Endothelial cell of umbilical vein (primary cell): Measurements from ENCODE around the gene PTGES2. TPM values are rescaled to one million over a fixed set of nuclear protein-coding genes. Genes with fewer than 3 reads are reported as not detected.
A peak's percentile ranks its signal among the peaks of the same experiment; 100 is the strongest.

Experiments
- BruUV-seq: library from RNA; stranded (reverse); fragments of 400-500 nt; replicated peaks from 2 replicates; lab custom pipeline; 2021; lab: Mats Ljungman, UMichigan
- CTCF ChIA-PET: fragments of 300-600, 350-600 bp; sonication (Branson Sonifier 250); formaldehyde crosslinking; loops from one replicate; lab custom pipeline; 2021; ENCODE audit warnings: antibody characterized with exemption, inconsistent platforms; lab: Charles Lee
- POLR2A ChIA-PET: fragments of 300-600, 350-600 bp; sonication (Branson Sonifier 250); formaldehyde crosslinking; loops from one replicate; lab custom pipeline; 2021; ENCODE audit warnings: antibody characterized with exemption, inconsistent platforms; lab: Charles Lee
- DNase-seq: peaks from one replicate; pipeline ENCODE4 v3.0.0-alpha.2; 2011; ENCODE audit warnings: low read depth, low spot score
- FAIRE-seq: peaks from 2 replicates; lab custom pipeline; 2011; peaks lifted over from hg19 to GRCh38; lab: Jason Lieb, UNC
- H2AFZ ChIP-seq: 2 replicates; pipeline ENCODE4 v1.6.0; 2012; ENCODE audit warnings: low read depth, low read length, control low read depth, inconsistent platforms
- H3K27ac ChIP-seq: 2 replicates; pipeline ENCODE4 v1.5.1; 2011; ENCODE audit warnings: low read depth, mild to moderate bottlenecking, control low read depth, low read length, moderate library complexity; ENCODE audit not compliant: insufficient read depth
- H3K27me3 ChIP-seq, 2 experiments: 2 replicates each; pipeline versions ENCODE4 v1.6.0 to v1.6.1; 2011; ENCODE audit warnings: low read length in 2 of 2, mixed read lengths in 1 of 2; ENCODE audit not compliant: control insufficient read depth in 2 of 2, insufficient read depth in 2 of 2
- H3K36me3 ChIP-seq, 2 experiments: 2 replicates in 1 of 2; 3 replicates in 1 of 2; pipeline ENCODE4 v1.5.1; 2011; ENCODE audit warnings: low read length in 2 of 2, mild to moderate bottlenecking in 1 of 2, moderate library complexity in 1 of 2; ENCODE audit not compliant: control insufficient read depth in 2 of 2, insufficient read depth in 2 of 2; ENCODE audit errors: extremely low read depth in 1 of 2
- H3K4me1 ChIP-seq: 3 replicates; pipeline ENCODE4 v1.5.1; 2011; ENCODE audit warnings: mild to moderate bottlenecking, low read length; ENCODE audit not compliant: control insufficient read depth, insufficient read depth; ENCODE audit errors: extremely low read depth
- H3K4me2 ChIP-seq: 2 replicates; pipeline ENCODE4 v1.6.1; 2011; ENCODE audit warnings: low read length, control low read depth, mixed read lengths; ENCODE audit not compliant: insufficient read depth
- H3K4me3 ChIP-seq, 3 experiments: fragments of 200-600 bp in 1 of 3; sonication (generic), shearing (Covaris generic) in 1 of 3; replicated peaks in 1 of 3; 2 replicates each; pipeline ENCODE4 v1.5.1; 2011 to 2016; ENCODE audit warnings: control low read depth in 3 of 3, low read length in 3 of 3, mild to moderate bottlenecking in 2 of 3, inconsistent platforms in 1 of 3, low read depth in 1 of 3, moderate library complexity in 1 of 3; ENCODE audit not compliant: insufficient read depth in 1 of 3
- H3K79me2 ChIP-seq: 2 replicates; pipeline ENCODE4 v1.6.0; 2012; ENCODE audit warnings: low read length, inconsistent platforms; ENCODE audit not compliant: control insufficient read depth, insufficient read depth
- H3K9ac ChIP-seq: replicated peaks from 2 replicates; pipeline ENCODE3; 2011; ENCODE audit warnings: low read length, control low read depth; ENCODE audit not compliant: insufficient read depth; ENCODE audit errors: extremely low read depth
- H3K9me1 ChIP-seq: replicated peaks from 3 replicates; pipeline ENCODE4 v1.6.0; 2011; ENCODE audit warnings: mild to moderate bottlenecking, low read length; ENCODE audit not compliant: control insufficient read depth, insufficient read depth; ENCODE audit errors: extremely low read depth
- H3K9me3 ChIP-seq: replicated peaks from 2 replicates; pipeline ENCODE4 v1.5.1; 2012; ENCODE audit warnings: low read length, inconsistent platforms; ENCODE audit not compliant: control insufficient read depth, insufficient read depth
- H4K20me1 ChIP-seq: replicated peaks from 2 replicates; pipeline ENCODE3; 2011; ENCODE audit warnings: mild to moderate bottlenecking, low read length; ENCODE audit not compliant: control insufficient read depth, insufficient read depth; ENCODE audit errors: extremely low read depth
- EZH2 ChIP-seq: IDR thresholded peaks from 2 replicates; pipeline ENCODE4 v1.6.1; 2012; ENCODE audit warnings: borderline replicate concordance, low read depth, mild to moderate bottlenecking, moderate library complexity, low read length, inconsistent platforms; ENCODE audit not compliant: severe bottlenecking
- FOS ChIP-seq: IDR thresholded peaks from 2 replicates; pipeline ENCODE4 v1.6.1; 2011; ENCODE audit warnings: mild to moderate bottlenecking, low read length, moderate library complexity, borderline replicate concordance; ENCODE audit not compliant: insufficient read depth
- GATA2 ChIP-seq: IDR thresholded peaks from 2 replicates; pipeline ENCODE4 v1.7.0; 2011; ENCODE audit warnings: low read depth, mild to moderate bottlenecking, moderate library complexity, mixed read lengths, low read length; ENCODE audit not compliant: insufficient read length, insufficient read depth
- JUN ChIP-seq: IDR thresholded peaks from 2 replicates; pipeline ENCODE4 v1.6.1; 2011; ENCODE audit warnings: borderline replicate concordance, low read depth; ENCODE audit not compliant: insufficient read length, insufficient read depth
- MYC ChIP-seq: IDR thresholded peaks from one replicate; pipeline ENCODE4 v1.6.1; 2011; ENCODE audit warnings: mild to moderate bottlenecking, low read depth, low read length
- POLR2A ChIP-seq: IDR thresholded peaks from 2 replicates; pipeline ENCODE4 v1.6.1; 2012; ENCODE audit warnings: low read depth, mild to moderate bottlenecking, control low read depth, low read length
- POLR2AphosphoS5 ChIP-seq: IDR thresholded peaks from 2 replicates; pipeline ENCODE4 v1.6.1; 2012; ENCODE audit warnings: low read depth, mild to moderate bottlenecking, control low read depth, low read length, moderate library complexity; ENCODE audit not compliant: insufficient read depth
- dilution Hi-C: fragments of 300-500 bp; cut with MboI; formaldehyde crosslinking; loops from one replicate; pipeline ENCODE4 v1.15.0; 2019; ENCODE audit warnings: low sequenced_read_pairs; ENCODE audit not compliant: extremely low pct_ligation_motif_present
- intact Hi-C: fragments of 100-400 bp; cut with micrococcal nuclease; formaldehyde crosslinking; loops from one replicate; pipeline ENCODE4 v1.10.0; 2022
- polyA plus RNA-seq, 4 experiments: library from polyadenylated mRNA; depleted of rRNA in 3 of 4; stranded (reverse) in 3 of 4; unstranded in 1 of 4; fragments of >200 nt; gene quantifications; 2 replicates each; pipeline versions ENCODE4 v1.2.1 to v1.2.3, GENCODE V29; 2011 to 2012; ENCODE audit warnings: missing spikeins in 1 of 4
- total RNA-seq: library from RNA; stranded (reverse); gene quantifications from 2 replicates; pipeline ENCODE4 v1.2.3, GENCODE V29; 2021
- TF ChIP-seq, protein P1 (sequence below): IDR thresholded peaks from 2 replicates; pipeline ENCODE4 v1.6.1; 2011; ENCODE audit not compliant: insufficient read depth, insufficient read length
- TF ChIP-seq, protein P2 (sequence below), 2 donors: IDR thresholded peaks; 1 replicate in 1 of 2; 2 replicates in 1 of 2; pipeline ENCODE4 v1.5.1; 2011; ENCODE audit warnings: low read length in 2 of 2, mild to moderate bottlenecking in 2 of 2, moderate library complexity in 2 of 2, control low read depth in 1 of 2, inconsistent platforms in 1 of 2, low read depth in 1 of 2; ENCODE audit not compliant: insufficient read depth in 1 of 2; ENCODE audit errors: extremely low read depth in 1 of 2

Gene PTGES2
- total and polyA plus RNA-seq, 2 donors (not counting 3 experiments of a cell fraction or from before 2014, with no cell fraction given): 64.2 to 69.9 TPM

DNA sequence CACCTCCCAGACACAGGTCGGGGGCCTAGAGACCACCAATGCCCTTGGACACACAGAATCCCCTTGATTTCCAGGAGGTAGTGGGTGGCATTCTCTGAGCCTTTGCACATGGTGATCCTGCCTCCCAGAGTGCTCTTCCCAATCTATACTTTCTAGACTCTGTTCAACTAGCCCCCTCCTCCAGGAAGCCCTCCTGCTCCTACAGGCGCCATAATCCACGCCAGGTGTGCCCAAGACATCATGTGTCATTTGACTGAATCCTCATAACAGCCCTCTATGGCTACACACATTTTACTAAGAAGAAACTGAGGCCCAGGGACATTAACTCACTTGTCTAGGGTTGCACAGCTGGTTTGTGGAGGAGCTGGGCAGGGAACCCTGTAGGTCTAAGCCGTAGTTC, 39.7 kb upstream of the PTGES2 start:
- no peak for FAIRE-seq

DNA sequence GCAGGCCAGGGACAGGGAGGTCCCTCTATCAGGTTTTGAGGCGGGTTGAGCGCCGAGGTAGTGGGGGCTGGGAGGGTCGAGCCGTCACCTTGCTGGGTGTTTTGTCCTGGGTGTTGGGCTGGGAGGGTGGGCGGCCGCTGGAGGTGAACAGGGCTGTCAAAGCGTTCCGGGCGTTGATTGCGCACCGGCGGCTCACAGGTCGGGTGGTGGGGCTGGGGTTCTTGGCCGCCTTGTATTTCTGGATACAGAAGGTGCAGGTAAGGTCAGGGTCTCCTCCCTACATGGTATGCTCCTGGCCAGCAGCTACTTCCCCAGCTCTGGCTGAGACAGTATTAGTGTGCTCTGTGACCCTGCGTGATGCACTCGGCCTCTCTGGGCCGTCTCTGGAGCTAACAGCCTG, 38.6 kb upstream of the PTGES2 start:
- Histone ChIP-seq H3K79me2 (no peaks in the 10 kb centered on the region), H3K9me1 (no peaks in the 10 kb centered on the region), H3K4me1 (peaks cover 3% of the 10 kb centered on the region), H3K9ac (no peak overlapping the region), H4K20me1 (no peaks in the 10 kb centered on the region), H3K4me2 (no peak overlapping the region), H2AFZ (no peak overlapping the region), H3K4me3 (no peak overlapping the region), H3K27ac (no peak overlapping the region), H3K36me3 (peaks cover 8 to 65% of the 10 kb centered on the region in 2 experiments), H3K9me3 (no peaks in the 10 kb centered on the region), H3K27me3 (no peaks in the 10 kb centered on the region)
- BruUV-seq: TSS peak; percentile 74
- no peak for DNase-seq
- ChIA-PET CTCF (no interaction called here), POLR2A (no interaction called here)
- intact Hi-C loops (no loop called here), dilution Hi-C loops (no loop called here)
- FAIRE-seq: no peak
- TF ChIP-seq, protein P1, sequence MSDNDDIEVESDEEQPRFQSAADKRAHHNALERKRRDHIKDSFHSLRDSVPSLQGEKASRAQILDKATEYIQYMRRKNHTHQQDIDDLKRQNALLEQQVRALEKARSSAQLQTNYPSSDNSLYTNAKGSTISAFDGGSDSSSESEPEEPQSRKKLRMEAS: no peak
- TF ChIP-seq, protein P2, sequence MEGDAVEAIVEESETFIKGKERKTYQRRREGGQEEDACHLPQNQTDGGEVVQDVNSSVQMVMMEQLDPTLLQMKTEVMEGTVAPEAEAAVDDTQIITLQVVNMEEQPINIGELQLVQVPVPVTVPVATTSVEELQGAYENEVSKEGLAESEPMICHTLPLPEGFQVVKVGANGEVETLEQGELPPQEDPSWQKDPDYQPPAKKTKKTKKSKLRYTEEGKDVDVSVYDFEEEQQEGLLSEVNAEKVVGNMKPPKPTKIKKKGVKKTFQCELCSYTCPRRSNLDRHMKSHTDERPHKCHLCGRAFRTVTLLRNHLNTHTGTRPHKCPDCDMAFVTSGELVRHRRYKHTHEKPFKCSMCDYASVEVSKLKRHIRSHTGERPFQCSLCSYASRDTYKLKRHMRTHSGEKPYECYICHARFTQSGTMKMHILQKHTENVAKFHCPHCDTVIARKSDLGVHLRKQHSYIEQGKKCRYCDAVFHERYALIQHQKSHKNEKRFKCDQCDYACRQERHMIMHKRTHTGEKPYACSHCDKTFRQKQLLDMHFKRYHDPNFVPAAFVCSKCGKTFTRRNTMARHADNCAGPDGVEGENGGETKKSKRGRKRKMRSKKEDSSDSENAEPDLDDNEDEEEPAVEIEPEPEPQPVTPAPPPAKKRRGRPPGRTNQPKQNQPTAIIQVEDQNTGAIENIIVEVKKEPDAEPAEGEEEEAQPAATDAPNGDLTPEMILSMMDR (IDR thresholded peaks at IDR 0.05; ENCODE audit: extremely low read depth in 1 of 2, insufficient read depth in 1 of 2, low read depth in 1 of 2, low read length in 2 of 2): no peak
- TF ChIP-seq POLR2A (no peak), MYC (no peak), JUN (no peak), POLR2AphosphoS5 (no peak), EZH2 (no peak), GATA2 (no peak), FOS (no peak)

More for the DNA sequence above, 39.7 kb upstream of the PTGES2 start:
- Histone ChIP-seq H3K9me3 (no peaks in the 10 kb centered on the region), H3K36me3 (peaks cover 8 to 63% of the 10 kb centered on the region in 2 experiments), H3K9me1 (no peaks in the 10 kb centered on the region), H3K9ac (no peak overlapping the region), H3K27me3 (no peaks in the 10 kb centered on the region), H4K20me1 (no peaks in the 10 kb centered on the region), H3K27ac (no peak overlapping the region), H3K79me2 (no peaks in the 10 kb centered on the region), H3K4me3 (no peak overlapping the region), H3K4me1 (no peaks in the 10 kb centered on the region), H2AFZ (no peak overlapping the region), H3K4me2 (no peak overlapping the region)
- intact Hi-C loops: no loop called here
- dilution Hi-C loops: no loop called here
- no peak for DNase-seq
- CTCF ChIA-PET: no interaction called here
- no TSS peak for BruUV-seq
- TF ChIP-seq FOS (no peak), POLR2A (no peak)
- POLR2A ChIA-PET: no interaction called here
